GM12878 (cell line): ENCODE measurements around the gene STX1B. TPM values are rescaled to one million over a fixed set of nuclear protein-coding genes. Genes with fewer than 3 reads are reported as not detected.

Experiments
- ATAC-seq: fragments of 200-7000 bp; cut with Tn5 transposase; 3 replicates; pipeline ENCODE4 v1.9.1; 2020; ENCODE audit warnings: mild to moderate bottlenecking, moderate library complexity
- BruUV-seq: library from RNA; stranded (reverse); fragments of 400-500 nt; replicated peaks from 2 replicates; lab custom pipeline; 2021; lab: Mats Ljungman, UMichigan
- CTCF ChIA-PET: fragments of 300-600 bp; sonication (Branson Sonifier 250); formaldehyde crosslinking; extraction: SDS; loops from one replicate; lab custom pipeline; 2021; ENCODE audit warnings: inconsistent platforms; lab: Yijun Ruan, JAX
- POLR2A ChIA-PET: fragments of 350-600 bp; formaldehyde crosslinking; extraction: SDS; loops from one replicate; lab custom pipeline; 2021; ENCODE audit warnings: inconsistent platforms; lab: Charles Lee
- RAD21 ChIA-PET: fragments of 300-600 bp; sonication (Branson Sonifier 250); formaldehyde crosslinking; loops from one replicate; lab custom pipeline; 2023; ENCODE audit warnings: antibody characterized with exemption; ENCODE audit not compliant: unreplicated experiment; lab: Charles Lee
- SMC1A ChIA-PET: fragments of 300-600 bp; sonication (Branson Sonifier 250); formaldehyde crosslinking; loops from one replicate; lab custom pipeline; 2023; ENCODE audit not compliant: unreplicated experiment, uncharacterized antibody; lab: Charles Lee
- DNase-seq: peaks from one replicate; pipeline ENCODE4 v3.0.0-alpha.2; 2011; ENCODE audit warnings: low read depth, low spot score
- FAIRE-seq: peaks from 3 replicates; lab custom pipeline; 2011; peaks lifted over from hg19 to GRCh38; lab: Jason Lieb, UNC
- H2AFZ ChIP-seq: 2 replicates; pipeline ENCODE4 v1.6.0; 2011; ENCODE audit warnings: low read depth, low read length, control low read depth; ENCODE audit not compliant: control insufficient read depth
- H3K27ac ChIP-seq: 2 replicates; pipeline ENCODE4 v1.5.1; 2011; ENCODE audit warnings: control low read depth; ENCODE audit not compliant: control insufficient read depth, insufficient read depth
- H3K27me3 ChIP-seq, 2 experiments: replicated peaks in 1 of 2; 2 replicates each; pipeline versions ENCODE4 v1.6.0 to v1.6.1; 2011; ENCODE audit warnings: low read length in 1 of 2; ENCODE audit not compliant: control insufficient read depth in 2 of 2, insufficient read depth in 2 of 2
- H3K36me3 ChIP-seq, 2 experiments: 2 replicates each; pipeline ENCODE4 v1.5.1; 2011; ENCODE audit warnings: low read length in 1 of 2; ENCODE audit not compliant: control insufficient read depth in 2 of 2, insufficient read depth in 2 of 2
- H3K4me1 ChIP-seq: 2 replicates; pipeline ENCODE4 v1.6.1; 2011; ENCODE audit warnings: mild to moderate bottlenecking, low read length, moderate library complexity, mixed read lengths; ENCODE audit not compliant: control insufficient read depth, insufficient read depth
- H3K4me2 ChIP-seq: 2 replicates; pipeline ENCODE4 v1.6.0; 2011; ENCODE audit warnings: control low read depth; ENCODE audit not compliant: control insufficient read depth, insufficient read depth
- H3K4me3 ChIP-seq: fragments of 200-600 bp; sonication (generic); 2 replicates; pipeline ENCODE4 v1.5.1; 2016
- H3K79me2 ChIP-seq: 2 replicates; pipeline ENCODE4 v1.6.0; 2011; ENCODE audit warnings: low read length; ENCODE audit not compliant: control insufficient read depth, insufficient read depth
- H3K9ac ChIP-seq: 2 replicates; pipeline ENCODE4 v1.8.0; 2011; ENCODE audit warnings: low read length, control low read depth, mixed read lengths; ENCODE audit not compliant: control insufficient read depth, insufficient read depth
- H3K9me3 ChIP-seq: replicated peaks from 3 replicates; pipeline ENCODE4 v1.5.1; 2011; ENCODE audit warnings: mild to moderate bottlenecking, low read length; ENCODE audit not compliant: control insufficient read depth, insufficient read depth
- H4K20me1 ChIP-seq: 2 replicates; pipeline ENCODE4 v1.6.0; 2011; ENCODE audit not compliant: control insufficient read depth, insufficient read depth
- CBFB ChIP-seq: IDR thresholded peaks from 2 replicates; pipeline ENCODE4 v1.6.1; 2016; ENCODE audit warnings: antibody characterized with exemption, low read depth
- CEBPZ ChIP-seq: fragments of 150-350 bp; IDR thresholded peaks from 2 replicates; pipeline ENCODE4 v1.6.1; 2016; ENCODE audit warnings: low read depth, low read length
- CHD2 ChIP-seq: IDR thresholded peaks from 2 replicates; pipeline ENCODE4 v1.6.1; 2011; ENCODE audit warnings: low read depth, low read length, improper control_type of control experiment, borderline replicate concordance
- CREB1 ChIP-seq: IDR thresholded peaks from 2 replicates; pipeline ENCODE4 v1.6.1; 2012; ENCODE audit warnings: low read depth, mild to moderate bottlenecking, inconsistent platforms
- EGR1 ChIP-seq, 2 experiments: IDR thresholded peaks; 1 replicate in 1 of 2; 2 replicates in 1 of 2; pipeline ENCODE4 v1.6.1; 2011 to 2012; ENCODE audit warnings: low read depth in 2 of 2, low read length in 2 of 2, borderline replicate concordance in 1 of 2, mild to moderate bottlenecking in 1 of 2, moderate library complexity in 1 of 2
- HDGF ChIP-seq: fragments of 450-650 bp; IDR thresholded peaks from 2 replicates; pipeline ENCODE4 v1.6.1; 2016; ENCODE audit warnings: antibody characterized with exemption
- IKZF1 ChIP-seq: fragments of 450-650 bp; conservative IDR thresholded peaks from 2 replicates; pipeline ENCODE4 v1.6.1; 2017; ENCODE audit warnings: antibody characterized with exemption, mild to moderate bottlenecking
- NBN ChIP-seq: fragments of 450-650 bp; IDR thresholded peaks from 2 replicates; pipeline ENCODE4 v1.6.1; 2016
- PAX5 ChIP-seq: IDR thresholded peaks from 2 replicates; pipeline ENCODE4 v1.6.1; 2011; ENCODE audit warnings: low read depth, low read length, borderline replicate concordance
- POLR2A ChIP-seq: IDR thresholded peaks from 2 replicates; pipeline ENCODE4 v1.6.1; 2011; ENCODE audit warnings: low read depth, mild to moderate bottlenecking, low read length
- POLR2AphosphoS5 ChIP-seq: IDR thresholded peaks from 2 replicates; pipeline ENCODE4 v1.6.1; 2011; ENCODE audit warnings: mild to moderate bottlenecking, low read length, inconsistent platforms
- POU2F2 ChIP-seq: IDR thresholded peaks from 3 replicates; pipeline ENCODE4 v1.6.1; 2011; ENCODE audit warnings: low read depth, mild to moderate bottlenecking, low read length, borderline replicate concordance
- RB1 ChIP-seq: fragments of 450-650 bp; formaldehyde crosslinking; IDR thresholded peaks from 2 replicates; pipeline ENCODE4 v1.6.1; 2017; ENCODE audit warnings: mild to moderate bottlenecking, borderline replicate concordance
- RELA ChIP-seq: fragments of 450-650 bp; IDR thresholded peaks from 2 replicates; pipeline ENCODE4 v1.8.0; 2014; ENCODE audit warnings: borderline replicate concordance; ENCODE audit not compliant: partially characterized antibody
- RELB ChIP-seq: fragments of 450-650 bp; IDR thresholded peaks from 2 replicates; pipeline ENCODE4 v1.6.1; 2017; ENCODE audit warnings: low read depth, mild to moderate bottlenecking, moderate library complexity
- SMAD1 ChIP-seq: fragments of 450-650 bp; IDR thresholded peaks from 2 replicates; pipeline ENCODE4 v1.6.1; 2018; ENCODE audit warnings: mild to moderate bottlenecking, low read depth; ENCODE audit not compliant: partially characterized antibody
- ZNF384 ChIP-seq: IDR thresholded peaks from 2 replicates; pipeline ENCODE4 v1.6.1; 2012; ENCODE audit warnings: low read depth, mild to moderate bottlenecking, low read length, improper control_type of control experiment, borderline replicate concordance
- WGBS: methylation state at CpG from one replicate; pipeline ENCODE4 v1.1.6; 2016; ENCODE audit warnings: low lambda C conversion rate; ENCODE audit not compliant: insufficient replicate concordance, insufficient coverage; ENCODE audit errors: missing lambda C conversion rate; 5-methylcytosine and 5-hydroxymethylcytosine counted together
- in situ Hi-C: fragments of 300-500 bp; cut with MboI; formaldehyde crosslinking; loops from 9 replicates; pipeline ENCODE4 v1.14.3; 2018; ENCODE audit warnings: mixed read lengths
- intact Hi-C: fragments of 100-400 bp; cut with micrococcal nuclease; formaldehyde crosslinking; loops from one replicate; pipeline ENCODE4 v1.14.2; 2022; ENCODE audit not compliant: unreplicated experiment
- polyA plus RNA-seq, 11 experiments: library from polyadenylated mRNA; depleted of rRNA in 4 of 11; unstranded in 6 of 11; stranded (reverse) in 5 of 11; fragments of >200 nt; fragmentation: Nextera tagmentation in 4 of 11; fragmentation: Illumina TruSeq in 1 of 11; extraction: Ambion mirVana in 4 of 11; extraction: Trizol in 1 of 11; gene quantifications; 1 replicate in 1 of 11; 2 replicates in 10 of 11; pipeline versions ENCODE4 v1.2.1 to v1.2.3, GENCODE V29; 2011 to 2016; ENCODE audit warnings: inconsistent platforms in 2 of 11, missing spikeins in 2 of 11, low read depth in 1 of 11
- total RNA-seq, 4 experiments: library from RNA; depleted of rRNA in 3 of 4; stranded (reverse); fragments of >200 nt in 3 of 4; fragmentation: Illumina TruSeq in 1 of 4; extraction: Trizol in 1 of 4; gene quantifications; 2 replicates each; pipeline versions ENCODE4 v1.2.1 to v1.2.3, GENCODE V29; 2013 to 2021

Gene STX1B
- total and polyA plus RNA-seq, 10 of the 15 experiments (the other 5 are each of a cell fraction or from before 2014, with no cell fraction given): 0.22 to 2.5 (median 1.1) TPM

- Histone ChIP-seq H3K79me2 (no peaks in the 10 kb centered on the region; the same call in 1 of the 2 replicates), H3K27ac (peak overlapping the region; percentile 82), H3K4me2 (peak overlapping the region; percentile 95), H3K36me3 (no peaks in the 10 kb centered on the region), H2AFZ (peak overlapping the region; percentile 89), H3K27me3 (no peaks in the 10 kb centered on the region; a peak in 1 of 4 replicates), H4K20me1 (no peaks in the 10 kb centered on the region), H3K9me3 (no peaks in the 10 kb centered on the region), H3K4me1 (peaks cover 17% of the 10 kb centered on the region), H3K4me3 (peak overlapping the region; percentile 97), H3K9ac (peak overlapping the region; percentile 78)
- ChIA-PET RAD21 (interaction anchor here (0.8 to 1.6 kb wide), 5 partner anchors 9 to 396 kb away, joined by 3 to 11 read pairs (median 3); partner anchors contain the start of genes ITGAD, ZNF646 and ZNF668), SMC1A (no interaction called here), POLR2A (interaction anchor here (0.5 to 3.0 kb wide), 8 partner anchors 12 to 461 kb away, joined by 4 to 21 read pairs (median 4); partner anchors contain the start of genes HSD3B7, KAT8, ZNF646 and ZNF668), CTCF (interaction anchor here (0.9 to 4.3 kb wide), 3 partner anchors 12 to 43 kb away, joined by 3 to 16 read pairs (median 3); partner anchors contain the start of gene HSD3B7)
- in situ Hi-C loops (loop anchor here (25.0 kb wide), 1 partner anchor 440 kb away; the partner anchor contains the start of genes COX6A2 and ZNF843), intact Hi-C loops (loop anchor here (5.0 to 10.0 kb wide), 3 partner anchors 78 to 185 kb away; partner anchors contain the start of genes FUS, ZNF646 and ZNF668)
- ATAC-seq (peak; percentile 90), DNase-seq (peak; percentile 51), FAIRE-seq (peak; percentile 54)
- no TSS peak for BruUV-seq
- WGBS: 19% methylated on average over 44 of the region's 60 CpGs
- TF ChIP-seq RB1 (peak; percentile 24; the same call in 1 of the 2 replicates), IKZF1 (0 out of 2 replicates have a peak, but pooled peaks have one; percentile 41), NBN (peak; percentile 74), POLR2A (peak; percentile 85), HDGF (peak; percentile 85; the same call in 1 of the 2 replicates), EGR1 (IDR thresholded peaks at IDR 0.05; ENCODE audit: borderline replicate concordance in 1 of 2, low read depth in 2 of 2, low read length in 2 of 2) (0 out of 3 replicates have a peak, but pooled peaks of 1 of the 2 experiments have one; percentile 2), PAX5 (peak; percentile 53; the same call in 1 of the 2 replicates), CHD2 (peak; percentile 76; the same call in 1 of the 2 replicates), ZNF384 (no peak), POU2F2 (0 out of 3 replicates have a peak, but pooled peaks have one; percentile 65), CREB1 (peak; percentile 68), RELB (no peak), CBFB (peak; percentile 53; the same call in 1 of the 2 replicates), RELA (peak; percentile 27), SMAD1 (peak; percentile 59), CEBPZ (no peak), POLR2AphosphoS5 (peak; percentile 88)
Observed at GRCh38 chr16:30996985-30997724, 13.3 kb downstream of the STX1B start.
